Astrocyte (in vitro differentiated cells and primary cell): ENCODE measurements around the gene MYO16.

Experiments
- EZH2 ChIP-seq: IDR thresholded peaks from 2 replicates; pipeline ENCODE4 v1.6.1; 2012; ENCODE audit warnings: mild to moderate bottlenecking, low read length, inconsistent platforms; ENCODE audit not compliant: insufficient read depth
- TF ChIP-seq, protein P1 (sequence below): IDR thresholded peaks from 2 replicates; pipeline ENCODE4 v1.5.1; 2011; ENCODE audit warnings: low read depth, mild to moderate bottlenecking, inconsistent platforms, low read length, moderate library complexity; ENCODE audit not compliant: insufficient read depth

DNA sequence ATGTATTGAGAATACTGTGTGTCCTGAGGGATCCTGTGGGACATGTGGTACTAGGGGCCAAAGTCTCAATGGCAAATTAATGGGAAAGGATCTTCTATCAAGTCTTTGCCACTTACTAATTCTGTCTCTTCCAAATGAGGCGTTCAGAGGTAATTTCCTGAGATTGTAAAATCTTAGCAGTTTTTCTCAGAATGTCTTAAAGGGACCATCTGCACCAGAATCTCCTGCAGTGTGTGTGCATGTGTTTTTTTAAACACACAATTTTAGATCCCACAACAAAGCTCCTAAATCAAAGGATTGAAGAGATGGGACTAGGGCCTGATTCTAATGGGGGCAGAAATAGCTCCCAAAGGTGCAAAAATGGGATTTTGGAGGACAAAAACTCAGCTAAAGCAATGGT lies 78.2 kb downstream of the MYO16 start:
- TF ChIP-seq, protein P1, sequence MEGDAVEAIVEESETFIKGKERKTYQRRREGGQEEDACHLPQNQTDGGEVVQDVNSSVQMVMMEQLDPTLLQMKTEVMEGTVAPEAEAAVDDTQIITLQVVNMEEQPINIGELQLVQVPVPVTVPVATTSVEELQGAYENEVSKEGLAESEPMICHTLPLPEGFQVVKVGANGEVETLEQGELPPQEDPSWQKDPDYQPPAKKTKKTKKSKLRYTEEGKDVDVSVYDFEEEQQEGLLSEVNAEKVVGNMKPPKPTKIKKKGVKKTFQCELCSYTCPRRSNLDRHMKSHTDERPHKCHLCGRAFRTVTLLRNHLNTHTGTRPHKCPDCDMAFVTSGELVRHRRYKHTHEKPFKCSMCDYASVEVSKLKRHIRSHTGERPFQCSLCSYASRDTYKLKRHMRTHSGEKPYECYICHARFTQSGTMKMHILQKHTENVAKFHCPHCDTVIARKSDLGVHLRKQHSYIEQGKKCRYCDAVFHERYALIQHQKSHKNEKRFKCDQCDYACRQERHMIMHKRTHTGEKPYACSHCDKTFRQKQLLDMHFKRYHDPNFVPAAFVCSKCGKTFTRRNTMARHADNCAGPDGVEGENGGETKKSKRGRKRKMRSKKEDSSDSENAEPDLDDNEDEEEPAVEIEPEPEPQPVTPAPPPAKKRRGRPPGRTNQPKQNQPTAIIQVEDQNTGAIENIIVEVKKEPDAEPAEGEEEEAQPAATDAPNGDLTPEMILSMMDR = no peak
- no peak for TF ChIP-seq EZH2
